Hematopoietic multipotent progenitor cell treated with erythropoietin and hydrocortisone succinate and interleukin-3 and kit ligand, for 15 days (in vitro differentiated cells): ENCODE measurements around the gene CLEC4F.
"Not testable (repeated sequence)": the region's sequence is repeated elsewhere in the genome, so short reads cannot be mapped to it uniquely, and the experiment has no call there.

Source experiments
- DNase-seq: peaks from one replicate; pipeline ENCODE4 v3.0.0-alpha.2; 2015; ENCODE audit warnings: low spot score

Gene CLEC4F

DNA sequence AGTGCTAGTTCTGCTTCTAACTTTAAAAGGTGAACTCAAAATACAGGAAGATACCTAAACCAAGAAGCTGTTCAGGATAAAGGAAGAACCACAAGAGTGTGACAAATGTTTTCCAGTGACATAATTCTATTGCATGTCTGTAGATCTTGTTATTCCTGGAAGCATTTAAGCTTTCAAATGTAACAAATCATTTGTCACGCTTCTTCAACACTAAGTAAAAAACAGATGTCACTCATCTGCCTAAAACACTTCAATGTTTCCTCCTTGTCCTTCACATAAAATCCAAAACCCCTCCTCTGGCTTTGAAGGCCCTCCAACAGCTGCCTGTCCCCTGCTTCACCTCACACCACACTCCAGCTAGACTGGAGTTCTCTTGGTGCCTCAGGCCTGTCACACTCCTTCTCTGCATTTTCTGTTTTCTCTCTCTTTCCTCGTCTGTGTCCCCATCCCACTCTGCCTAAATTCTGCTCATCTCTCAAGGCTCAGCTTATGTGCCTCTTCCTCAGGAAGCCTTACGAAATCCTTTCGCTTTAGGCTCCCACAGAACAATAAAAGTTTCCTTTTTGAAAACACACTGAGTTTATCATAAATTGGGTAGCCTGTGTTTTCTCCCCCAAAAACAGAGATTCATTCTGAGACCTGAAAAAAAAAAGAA, 6.4 kb upstream of the CLEC4F start:
- no peak for DNase-seq

DNA sequence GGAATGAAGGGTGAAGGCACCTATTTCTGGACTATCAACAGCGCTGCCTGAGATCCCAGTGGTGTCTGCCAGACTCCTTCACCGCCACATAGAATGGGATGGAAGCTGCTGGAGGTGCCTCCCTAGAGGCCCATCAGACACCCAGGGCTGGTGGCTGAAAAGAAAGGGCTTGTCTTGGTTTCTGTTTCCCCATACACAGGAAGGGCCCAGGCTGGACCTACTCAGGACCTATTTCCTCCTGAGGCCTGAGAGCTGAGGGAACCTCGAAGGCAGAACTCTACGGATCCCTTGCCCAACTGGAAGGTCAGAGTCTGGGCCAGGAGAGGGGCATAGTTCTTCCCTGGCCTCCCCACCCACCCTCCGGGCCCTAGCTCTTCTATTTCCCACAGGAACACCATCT, 2.9 kb upstream of the CLEC4F start:
- no peak for DNase-seq

DNA sequence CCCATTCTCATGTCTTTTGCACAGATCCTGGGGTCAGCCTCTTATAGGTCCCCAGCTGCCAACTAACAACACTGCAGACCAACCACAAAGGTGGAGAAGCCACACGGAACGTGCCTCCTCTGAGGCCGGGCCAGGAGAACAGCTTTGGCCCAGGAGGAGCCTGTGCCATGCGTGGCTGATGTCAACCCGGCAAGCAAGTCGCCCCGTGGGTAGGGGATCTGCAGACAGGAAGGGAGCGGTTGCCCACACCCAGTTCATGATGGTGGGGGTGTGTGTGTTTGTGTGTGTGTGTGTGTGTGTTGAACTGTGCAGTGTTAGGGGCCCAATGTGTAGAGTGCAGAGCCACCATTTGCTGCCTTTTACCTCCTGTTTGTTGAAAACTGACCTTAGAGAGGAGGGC, 2.4 kb upstream of the CLEC4F start:
- no peak for DNase-seq

DNA sequence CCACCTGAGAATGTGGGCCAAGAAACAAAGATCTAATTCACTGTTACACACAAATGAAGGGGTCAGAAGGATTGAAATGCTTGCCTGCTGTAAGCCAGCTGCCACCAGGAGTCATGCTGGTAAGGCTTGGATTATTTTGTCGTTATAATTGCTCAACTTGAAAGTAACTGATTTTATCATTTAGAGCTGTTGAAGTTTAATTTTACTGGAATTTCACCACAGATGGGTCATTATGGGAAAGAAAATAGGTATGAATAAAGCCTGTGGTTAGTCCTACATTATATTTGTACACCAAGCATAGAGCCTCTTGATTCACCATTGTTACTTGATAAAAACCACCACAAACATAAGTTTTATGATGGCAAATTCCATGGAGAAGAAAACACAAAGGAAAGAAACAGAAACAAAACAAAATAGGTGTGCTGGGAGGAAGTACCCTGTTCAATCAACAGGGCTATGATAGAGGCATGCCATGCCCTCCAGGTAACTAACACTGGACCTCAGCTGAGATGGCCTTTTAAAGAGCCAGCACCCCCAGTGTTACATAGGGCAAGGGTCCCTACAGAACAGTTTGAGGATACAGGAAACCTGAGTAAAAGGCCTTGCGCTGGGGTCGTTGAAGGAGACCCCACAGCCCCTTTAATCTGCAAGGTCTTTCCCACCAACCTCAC, 3.0 kb downstream of the CLEC4F start:
- DNase-seq, result no peak

DNA sequence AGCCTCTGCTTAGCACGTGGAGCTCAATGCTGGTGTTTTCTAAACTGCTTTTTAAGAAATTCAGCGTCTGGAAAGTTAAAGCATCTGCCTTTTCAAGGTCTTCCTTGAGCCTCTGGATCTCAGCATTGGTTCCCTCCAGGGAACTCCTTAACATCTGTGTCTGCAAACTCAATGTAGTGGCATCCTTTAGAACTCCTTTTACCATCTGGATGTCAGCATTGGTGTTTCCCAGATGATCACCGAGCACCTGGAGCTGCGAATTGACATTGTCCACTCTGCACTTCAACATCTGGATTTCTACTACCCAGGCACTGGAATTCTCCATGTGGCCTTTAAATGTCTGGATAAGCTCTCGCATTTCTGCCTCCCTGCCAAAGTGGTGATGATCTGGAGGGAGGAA, 3.7 kb downstream of the CLEC4F start:
- DNase-seq, result no peak

DNA sequence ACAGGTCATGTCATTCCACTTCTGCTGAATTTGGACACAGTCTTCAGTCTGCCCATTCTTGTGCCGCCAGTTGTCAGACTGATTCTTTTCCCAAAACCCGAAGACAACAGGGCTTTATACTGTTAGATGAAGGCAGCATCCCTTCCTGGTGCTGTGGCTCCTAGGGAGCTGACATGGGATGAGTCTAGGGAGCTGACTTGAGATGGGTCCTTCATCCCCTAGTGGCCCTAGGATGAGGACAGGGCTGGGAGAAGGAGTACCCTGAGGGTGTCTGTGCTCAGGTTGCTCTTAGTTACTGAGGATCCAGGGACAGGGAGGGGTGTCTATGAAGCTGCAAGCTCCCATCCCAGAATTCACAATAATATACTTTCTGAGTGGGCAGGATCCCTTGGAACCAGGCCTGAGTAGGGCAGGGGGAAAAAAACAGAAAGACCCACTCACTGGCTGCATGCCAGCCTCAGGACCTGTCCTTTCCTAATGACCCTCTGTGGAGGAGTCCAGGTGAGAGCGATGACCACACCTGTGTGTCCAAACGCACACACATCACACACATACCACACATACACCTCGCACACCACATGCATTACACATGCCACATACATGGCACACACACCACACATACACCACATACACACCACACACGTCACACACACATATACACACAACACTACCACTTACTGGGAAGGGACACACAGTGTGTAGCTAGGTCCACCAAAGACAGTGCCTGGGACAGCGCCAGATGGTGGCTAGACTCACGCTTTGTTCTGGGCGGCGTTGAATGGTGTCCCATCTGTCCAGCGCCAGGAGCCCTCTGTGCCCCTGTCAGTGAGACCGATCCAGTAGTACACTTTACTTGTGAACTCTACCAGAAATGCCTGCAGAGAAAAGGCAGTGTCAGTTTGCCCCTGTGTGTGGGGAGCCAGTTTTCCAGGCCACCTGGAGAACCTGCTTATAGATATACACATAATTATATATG, 11.1 kb downstream of the CLEC4F start:
- no peak for DNase-seq

DNA sequence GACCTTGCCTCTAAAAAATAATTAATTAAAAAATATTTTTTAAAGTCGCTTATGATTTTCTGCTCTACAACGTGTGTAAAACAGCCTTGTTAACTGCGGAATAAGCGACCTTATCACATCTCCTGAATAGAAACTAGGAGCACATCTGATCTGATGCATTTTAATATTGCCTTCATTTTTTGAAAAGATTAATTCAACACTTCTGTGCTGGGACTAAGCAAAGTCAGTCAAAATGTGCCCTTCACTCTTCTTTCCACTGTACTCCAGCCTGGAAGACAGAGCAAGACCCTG, 12.6 kb downstream of the CLEC4F start:
- DNase-seq, result no peak

DNA sequence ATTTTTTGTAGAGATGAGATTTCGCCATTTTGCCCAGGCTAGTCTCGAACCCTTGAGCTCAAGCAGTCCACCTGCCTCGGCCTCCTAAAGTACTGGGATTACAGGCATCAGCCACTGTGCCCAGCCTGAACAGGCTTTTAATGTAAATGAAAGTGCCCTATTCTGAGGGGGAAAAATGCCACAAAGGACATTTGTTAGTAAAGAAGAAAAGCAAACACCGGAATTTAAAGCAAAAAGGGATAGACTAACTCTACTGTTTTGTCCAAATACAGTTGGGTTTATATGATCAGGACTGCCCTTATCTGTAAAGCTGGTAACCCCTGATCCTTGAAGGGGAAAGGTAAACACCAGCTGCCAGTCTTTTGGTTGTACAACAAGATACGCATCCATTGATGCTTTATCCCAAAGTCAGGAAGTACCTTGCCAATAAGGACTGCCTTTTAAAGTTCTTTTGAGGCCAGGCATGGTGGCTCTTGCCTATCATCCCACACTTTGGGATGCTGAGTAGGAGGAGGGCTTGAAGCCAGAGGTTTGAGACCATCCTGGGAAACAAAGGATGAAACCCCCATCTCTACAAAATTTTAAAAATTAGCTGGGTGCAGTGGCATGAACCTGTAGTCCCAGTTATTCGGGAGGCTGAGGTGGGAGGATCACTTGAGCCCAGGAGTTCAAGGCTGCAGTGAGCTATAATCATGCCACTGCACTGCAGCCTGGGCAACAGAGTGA, 13.1 kb downstream of the CLEC4F start:
- no peak for DNase-seq

DNA sequence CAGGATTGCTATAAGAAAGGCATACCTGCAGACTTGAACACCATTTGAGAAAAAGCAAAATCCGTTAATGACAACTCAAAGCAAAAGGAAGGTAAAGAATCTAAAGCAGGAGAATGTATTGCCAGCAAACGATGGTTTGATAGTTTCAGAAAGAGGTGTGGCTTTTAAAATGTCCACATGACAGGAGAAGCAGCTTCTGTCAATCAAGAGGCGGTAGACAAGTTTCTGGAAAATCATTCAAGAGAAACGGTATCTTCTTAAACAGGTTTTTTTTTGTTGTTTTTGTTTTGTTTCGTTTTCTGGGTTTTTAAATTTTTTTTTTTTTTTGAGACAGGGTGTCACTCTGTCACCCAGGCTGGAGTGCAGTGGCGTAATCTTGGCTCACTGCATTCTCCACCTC, 13.8 kb downstream of the CLEC4F start:
- DNase-seq, result no peak

DNA sequence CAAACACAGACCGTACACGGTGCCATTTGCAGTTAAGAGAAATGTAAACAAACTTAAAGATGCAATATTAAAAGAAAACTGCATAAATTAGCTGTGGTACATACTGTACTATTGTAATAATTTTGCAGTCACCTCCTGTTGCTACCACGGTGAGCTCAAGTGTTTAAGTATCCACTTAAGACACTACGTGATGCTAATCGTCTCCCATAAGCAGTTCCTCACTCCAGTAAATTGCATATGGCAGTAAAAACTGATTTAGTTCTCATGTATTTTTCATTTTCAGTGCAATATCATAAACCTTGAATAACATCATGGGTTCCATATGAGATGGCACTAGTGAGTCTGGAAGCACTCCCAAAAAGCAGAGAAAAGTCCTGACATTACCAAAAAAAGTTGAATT, 14.4 kb downstream of the CLEC4F start:
- no peak for DNase-seq

DNA sequence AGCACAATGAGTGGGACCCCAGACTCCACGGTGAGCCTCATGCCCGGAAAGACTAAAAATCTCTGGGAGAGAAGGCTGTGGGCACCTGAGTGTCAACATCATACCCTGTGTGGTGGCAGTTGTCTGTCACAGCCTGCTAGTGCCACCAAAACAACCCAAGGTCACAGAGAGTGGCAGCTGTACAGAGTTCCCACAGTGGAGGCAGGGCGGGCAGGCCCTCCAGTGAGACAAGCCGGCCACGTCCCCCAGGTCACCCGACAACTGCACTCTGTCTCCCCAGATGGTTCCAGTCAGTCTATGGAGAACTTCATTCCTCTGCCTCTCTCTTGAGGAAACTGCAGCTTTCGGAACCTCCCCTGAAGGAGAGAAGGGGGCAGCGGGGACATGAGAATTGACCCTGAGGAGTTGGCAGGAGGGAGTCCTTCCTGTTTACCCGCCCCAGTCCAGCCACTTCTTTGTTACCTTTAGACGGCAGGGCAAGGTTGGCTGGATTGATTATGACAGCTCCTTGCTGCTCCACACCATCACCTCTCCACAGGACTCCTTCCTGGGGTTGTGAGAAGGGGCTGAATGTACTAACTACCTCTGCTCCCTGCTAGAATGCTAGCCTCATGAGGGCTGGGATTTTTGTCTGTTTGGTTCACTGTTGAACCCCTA, 18.7 kb downstream of the CLEC4F start:
- DNase-seq, result no peak

DNA sequence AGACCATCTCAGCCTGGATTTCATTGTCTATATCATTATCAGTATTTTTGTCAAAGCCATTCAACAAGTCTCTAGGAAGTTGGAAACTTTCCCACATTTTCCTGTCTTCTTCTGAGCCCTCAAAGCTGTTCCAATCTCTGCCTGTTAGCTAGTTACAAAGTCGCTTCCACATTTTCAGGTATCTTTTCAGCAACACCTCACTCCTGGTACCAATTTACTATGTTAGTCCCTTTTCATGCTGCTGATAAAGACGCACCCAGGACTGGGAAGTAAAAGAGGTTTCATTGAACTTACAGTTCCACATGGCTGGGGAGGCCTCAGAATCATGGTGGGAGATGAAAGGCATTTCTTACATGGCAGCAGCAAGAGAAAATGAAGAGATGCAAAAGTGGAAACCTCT, 20.7 kb downstream of the CLEC4F start:
- DNase-seq, result no peak

DNA sequence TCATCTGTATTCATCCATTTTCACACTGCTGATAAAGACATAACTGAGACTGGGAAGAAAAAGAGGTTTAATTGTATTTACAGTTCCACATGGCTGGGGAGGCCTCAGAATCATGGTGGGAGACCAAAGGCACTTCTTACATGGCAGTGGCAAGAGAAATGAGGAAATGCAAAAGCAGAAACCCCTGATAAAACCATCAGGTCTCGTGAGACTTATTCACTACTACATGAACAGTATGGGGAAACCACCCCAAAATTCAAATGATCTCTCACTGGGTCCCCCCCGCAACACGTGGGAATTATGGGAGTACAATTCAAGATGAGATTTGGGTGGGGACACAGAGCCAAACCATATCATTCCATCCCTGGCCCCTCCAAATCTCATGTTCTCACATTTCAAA, 22.4 kb downstream of the CLEC4F start:
- DNase-seq, result not testable (repeated sequence)

DNA sequence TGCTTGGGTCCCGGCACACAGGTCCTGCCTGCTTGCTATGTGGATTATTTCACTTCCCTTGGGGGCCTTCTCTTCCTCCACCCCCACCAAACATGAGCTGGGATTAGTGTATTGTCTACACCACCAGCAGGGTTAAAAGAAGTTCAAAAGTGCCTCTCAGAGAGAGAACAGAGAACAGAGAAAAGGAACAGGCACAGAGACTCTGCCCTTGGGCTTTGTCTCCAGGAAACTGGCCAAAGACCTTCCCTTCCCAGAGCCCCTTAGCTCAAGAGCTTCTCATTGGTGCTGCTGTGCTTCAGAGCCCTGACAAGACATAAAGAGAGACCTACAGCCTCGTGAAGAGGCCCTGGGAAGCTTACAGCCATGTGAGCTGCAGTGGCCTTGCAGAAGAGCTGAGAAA, 22.9 kb downstream of the CLEC4F start:
- no peak for DNase-seq

DNA sequence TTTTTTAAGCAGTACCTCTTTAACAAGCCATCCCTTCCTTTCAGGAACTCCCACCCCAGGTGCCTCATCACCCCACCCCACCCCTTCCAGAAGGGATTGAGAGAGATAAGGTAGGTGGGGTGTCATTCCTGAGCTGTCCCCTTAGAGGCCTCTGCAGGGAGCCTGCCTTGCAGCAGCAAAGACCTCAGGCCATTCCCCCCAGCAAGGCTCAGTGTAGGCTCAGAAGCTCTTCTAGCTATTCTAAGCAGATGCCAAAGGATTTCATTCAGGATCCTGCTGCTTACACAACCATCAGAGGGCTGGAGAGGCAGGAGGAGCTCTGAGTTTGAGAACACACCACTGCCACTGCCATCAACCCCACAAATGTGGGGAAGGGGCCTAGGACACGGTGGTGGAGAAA, 24.1 kb downstream of the CLEC4F start:
- DNase-seq, result no peak

DNA sequence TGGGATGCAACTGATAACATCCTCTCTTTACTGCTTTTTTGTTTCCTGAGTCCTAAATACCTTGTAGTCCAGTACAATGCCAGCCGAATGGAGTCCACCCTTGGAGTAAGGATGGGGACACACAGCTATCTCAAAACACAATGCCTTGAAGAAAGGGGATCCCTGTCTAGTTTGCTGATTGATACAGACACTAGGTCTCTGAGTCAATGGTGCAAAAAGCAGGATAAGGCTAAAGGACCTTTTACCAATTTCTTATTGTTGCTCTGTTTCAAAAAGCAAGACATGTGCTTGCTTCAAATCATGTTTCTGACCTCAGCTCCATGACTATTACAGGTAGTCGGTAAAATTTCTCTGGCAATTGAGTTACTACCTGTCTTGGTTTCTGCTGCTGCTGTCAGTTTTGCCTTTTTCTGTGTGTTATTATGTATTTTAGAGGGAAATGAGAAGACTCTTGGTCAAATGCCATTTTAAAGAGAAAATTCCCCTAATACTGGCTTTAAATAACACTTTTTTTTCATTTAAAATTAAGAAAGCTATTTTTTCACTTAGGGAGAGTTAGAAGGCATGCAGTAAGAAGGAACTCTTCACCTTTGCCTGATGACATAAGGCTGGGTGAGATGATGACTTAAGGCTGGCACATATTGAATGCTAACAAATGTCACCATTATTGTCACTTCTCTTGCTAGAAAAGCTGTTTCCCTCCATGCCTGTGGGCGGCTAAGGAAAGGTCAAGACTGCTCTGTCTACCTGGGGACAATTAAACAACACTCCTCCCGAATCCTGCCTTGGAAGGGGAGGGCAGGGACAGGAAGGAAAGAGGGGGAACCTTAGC, 25.0 kb downstream of the CLEC4F start:
- no peak for DNase-seq

DNA sequence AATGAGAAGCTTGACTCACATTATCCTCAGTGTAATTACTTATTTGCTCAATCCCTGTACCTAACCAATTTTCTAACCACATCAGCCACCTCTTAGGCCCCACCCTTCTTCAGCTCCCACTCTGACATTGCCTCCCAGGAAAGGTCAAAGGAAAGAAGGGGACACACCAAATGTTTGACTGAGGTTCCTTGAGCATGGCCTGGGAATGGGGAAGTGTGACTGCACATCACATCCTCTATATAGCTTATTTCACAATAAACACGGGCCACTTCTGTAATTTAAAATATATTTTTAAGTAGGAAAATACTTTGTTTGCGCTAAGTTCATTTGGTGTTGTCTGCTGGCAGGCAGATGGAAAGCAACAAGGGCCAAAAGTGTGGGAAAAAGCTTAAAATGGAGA, 26.9 kb downstream of the CLEC4F start:
- DNase-seq, result no peak

DNA sequence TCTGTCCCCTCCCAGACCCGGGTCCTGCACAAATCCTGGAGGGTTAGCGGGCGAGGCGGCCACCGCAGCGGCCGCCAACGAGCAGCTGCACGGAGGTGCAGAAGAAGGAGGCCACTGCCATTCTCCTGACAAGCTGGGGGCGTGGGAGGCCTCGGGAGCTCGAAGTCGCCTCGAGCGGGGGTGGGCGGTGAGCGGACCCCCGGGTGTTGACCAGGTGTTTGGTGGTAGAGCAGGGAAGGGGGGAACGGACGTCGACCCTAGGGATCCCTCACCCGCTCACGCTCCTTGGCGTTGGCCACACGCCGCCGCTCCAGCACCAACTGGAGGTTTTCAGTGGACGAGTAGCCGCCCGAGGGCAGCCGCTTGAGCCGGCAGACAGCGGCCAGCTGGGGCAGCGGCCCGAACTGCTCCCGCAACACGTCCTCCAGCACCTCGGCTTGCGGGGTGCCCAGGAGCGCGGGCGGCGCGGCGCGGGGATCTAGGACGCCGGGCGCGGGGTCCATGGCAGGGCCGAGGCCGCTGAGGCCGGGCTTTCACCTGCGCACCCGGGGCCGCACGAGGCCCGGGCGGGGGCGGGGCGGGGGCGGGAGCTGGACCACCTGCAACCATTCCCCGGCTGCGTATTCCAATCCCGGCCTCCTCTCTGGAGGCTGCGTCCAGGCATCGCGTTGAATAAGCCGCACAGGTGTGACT, 30.1 kb downstream of the CLEC4F start, which contains the start of gene FIGLA:
Gene FIGLA, minus strand, starts transcription at position 508 of the 693 bp plus-strand sequence. Its CDS starts 5 bp downstream, at position 503.
- DNase-seq, result no peak

DNA sequence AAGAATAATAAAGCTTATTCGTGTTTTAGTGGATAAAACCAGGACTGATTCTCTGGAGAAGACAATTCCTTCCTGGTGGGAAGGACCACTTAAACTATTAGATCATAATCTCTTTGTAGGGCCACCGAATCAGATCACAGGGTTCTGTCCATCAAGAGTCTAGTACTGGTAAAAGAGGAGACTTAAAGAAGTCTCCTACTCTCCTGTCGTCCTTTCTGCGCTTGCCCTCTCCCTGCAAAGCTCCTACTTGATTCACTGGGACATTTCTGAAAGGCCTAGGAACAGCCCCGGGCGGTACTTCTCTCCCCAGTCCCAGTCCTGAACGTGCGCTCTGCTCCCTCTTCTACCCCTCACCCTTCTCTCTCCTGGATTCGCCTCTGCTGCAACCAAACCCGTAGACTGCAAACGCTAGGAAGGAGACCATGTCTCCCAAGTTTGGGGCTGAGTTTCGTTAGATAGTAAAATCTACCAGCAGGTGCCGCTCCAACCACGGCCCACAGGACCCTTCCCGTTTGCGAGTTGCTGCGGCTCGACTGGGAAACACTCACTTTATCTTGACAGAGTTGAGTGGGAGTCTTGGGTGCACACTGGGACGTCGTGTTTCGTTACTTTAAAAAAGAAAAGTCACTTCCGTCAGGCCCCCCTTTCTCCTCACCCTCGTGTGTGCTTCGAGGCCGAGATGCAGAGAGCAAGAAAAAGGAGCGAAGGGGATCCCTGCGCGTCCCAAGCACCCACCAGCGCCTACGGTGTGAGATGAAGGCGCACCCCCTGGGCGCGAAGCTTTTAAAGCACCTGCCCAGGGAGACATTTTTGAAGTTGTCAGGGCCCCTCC, 30.9 kb downstream of the CLEC4F start:
- peak; percentile 27 for DNase-seq
